Activated naive CD8-positive, alpha-beta T cell treated with anti-CD3 and anti-CD28 coated beads, Interleukin-2, amount 10 ng/mL, durations not matched to agents 7 days and 5 days (primary cell): ENCODE results near the gene HCRT. TPM values are rescaled to one million over a fixed set of nuclear protein-coding genes. Genes with fewer than 3 reads are reported as not detected.
"Not testable (repeated sequence)": the region's sequence is repeated elsewhere in the genome, so short reads cannot be mapped to it uniquely, and the experiment has no call there.

ENCODE experiments used
- ATAC-seq: fragments of 150-1000 bp; cut with Tn5 transposase; one replicate; pipeline ENCODE4 v1.10.0; 2021; ENCODE audit warnings: low read depth, moderate library complexity
- POLR2A ChIA-PET: fragments of 350-600 bp; sonication (Branson Sonifier 250); formaldehyde crosslinking; loops from one replicate; lab custom pipeline; 2021; ENCODE audit warnings: antibody characterized with exemption; lab: Charles Lee
- DNase-seq: peaks from one replicate; pipeline ENCODE4 v3.0.0; 2021
- H3K27ac Mint-ChIP-seq: one replicate; pipeline ENCODE4 v1.8.0; 2022; ENCODE audit warnings: mild to moderate bottlenecking, mixed read lengths
- H3K27me3 Mint-ChIP-seq: one replicate; pipeline ENCODE4 v1.8.0; 2022; ENCODE audit warnings: mild to moderate bottlenecking, moderate library complexity, mixed read lengths
- H3K36me3 Mint-ChIP-seq: one replicate; pipeline ENCODE4 v1.8.0; 2021; ENCODE audit warnings: mild to moderate bottlenecking, mixed read lengths
- H3K4me1 Mint-ChIP-seq: one replicate; pipeline ENCODE4 v1.8.0; 2021; ENCODE audit warnings: mixed read lengths
- H3K4me3 Mint-ChIP-seq: one replicate; pipeline ENCODE4 v1.8.0; 2022; ENCODE audit warnings: mild to moderate bottlenecking, moderate library complexity, mixed read lengths
- H3K9me3 Mint-ChIP-seq: one replicate; pipeline ENCODE4 v1.8.0; 2021; ENCODE audit warnings: mixed read lengths
- total RNA-seq, 2 experiments: library from RNA; stranded (reverse); gene quantifications; one replicate each; pipeline ENCODE4 v1.2.3, GENCODE V29; 2021

The HCRT gene
- not detected for total RNA-seq

GRCh38 chr17:42184713-42185620 lies at the start of gene HCRT:
HCRT (minus strand) TSS chr17:42185452; CDS start chr17:42185365, 87 bp downstream.
- peak within 1 kb of the TSS; percentile 82 for H3K27ac Mint-ChIP-seq
- H3K4me1 Mint-ChIP-seq: peaks cover 27% of the 10 kb centered on the region
- no peaks in the 10 kb centered on the region for H3K9me3 Mint-ChIP-seq
- H3K27me3 Mint-ChIP-seq: peaks cover 26% of the 10 kb centered on the region
- DNase-seq (no peak), ATAC-seq (no peak)
- peak within 1 kb of the TSS; percentile 88 for H3K4me3 Mint-ChIP-seq
- peaks cover 1% of the 10 kb centered on the region for H3K36me3 Mint-ChIP-seq
- POLR2A ChIA-PET: interaction anchor here (0.6 to 6.3 kb wide), 2 partner anchors 9 to 63 kb away, joined by 3 to 27 read pairs; partner anchors contain the start of gene GHDC

- no peak overlapping the region for H3K4me3 Mint-ChIP-seq
- H3K9me3 Mint-ChIP-seq: no peaks in the 10 kb centered on the region
- no peaks in the 10 kb centered on the region for H3K27me3 Mint-ChIP-seq
- POLR2A ChIA-PET: no interaction called here
- H3K27ac Mint-ChIP-seq: no peak overlapping the region
- ATAC-seq (no peak), DNase-seq (no peak)
- H3K4me1 Mint-ChIP-seq: peaks cover 4% of the 10 kb centered on the region
- H3K36me3 Mint-ChIP-seq: peaks cover 2% of the 10 kb centered on the region
These were observed 48.7 kb upstream of the HCRT start for GRCh38 chr17:42233994-42234393.

- no peak for ATAC-seq
- Mint-ChIP-seq H3K4me1 (peaks cover 5% of the 10 kb centered on the region), H3K27me3 (no peaks in the 10 kb centered on the region), H3K27ac (no peak overlapping the region), H3K36me3 (peaks cover 4% of the 10 kb centered on the region), H3K9me3 (no peaks in the 10 kb centered on the region), H3K4me3 (no peak overlapping the region)
- no peak for DNase-seq
- POLR2A ChIA-PET: no interaction called here
These were observed 47.9 kb upstream of the HCRT start for GRCh38 chr17:42233156-42233555.

- H3K4me3 Mint-ChIP-seq: no peak overlapping the region
- H3K27ac Mint-ChIP-seq: no peak overlapping the region
- peaks cover 11% of the 10 kb centered on the region for H3K36me3 Mint-ChIP-seq
- ATAC-seq: no peak
- DNase-seq: no peak
- no peaks in the 10 kb centered on the region for H3K27me3 Mint-ChIP-seq
- H3K4me1 Mint-ChIP-seq: peaks cover 5% of the 10 kb centered on the region
- POLR2A ChIA-PET: no interaction called here
- H3K9me3 Mint-ChIP-seq: no peaks in the 10 kb centered on the region
These were observed 45.0 kb upstream of the HCRT start for GRCh38 chr17:42230225-42230624.

- Mint-ChIP-seq H3K4me1 (peaks cover 5% of the 10 kb centered on the region), H3K4me3 (no peak overlapping the region), H3K27ac (no peak overlapping the region), H3K9me3 (no peaks in the 10 kb centered on the region), H3K36me3 (peaks cover 16% of the 10 kb centered on the region), H3K27me3 (no peaks in the 10 kb centered on the region)
- POLR2A ChIA-PET: no interaction called here
- DNase-seq (no peak), ATAC-seq (no peak)
These were observed 42.8 kb upstream of the HCRT start for GRCh38 chr17:42227849-42228700.

GRCh38 chr17:42225646-42226045 lies 40.4 kb upstream of the HCRT start:
- POLR2A ChIA-PET: no interaction called here
- DNase-seq (no peak), ATAC-seq (no peak)
- H3K27me3 Mint-ChIP-seq: no peaks in the 10 kb centered on the region
- H3K36me3 Mint-ChIP-seq: peaks cover 22% of the 10 kb centered on the region
- H3K4me3 Mint-ChIP-seq: no peak overlapping the region
- no peak overlapping the region for H3K27ac Mint-ChIP-seq
- peaks cover 10% of the 10 kb centered on the region for H3K4me1 Mint-ChIP-seq
- H3K9me3 Mint-ChIP-seq: no peaks in the 10 kb centered on the region

- POLR2A ChIA-PET: no interaction called here
- Mint-ChIP-seq H3K27ac (no peak overlapping the region), H3K4me1 (peaks cover 10% of the 10 kb centered on the region), H3K36me3 (peaks cover 22% of the 10 kb centered on the region), H3K9me3 (no peaks in the 10 kb centered on the region), H3K27me3 (no peaks in the 10 kb centered on the region), H3K4me3 (no peak overlapping the region)
- ATAC-seq: no peak
- DNase-seq: no peak
These were observed 39.4 kb upstream of the HCRT start for GRCh38 chr17:42224651-42225050.

GRCh38 chr17:42221886-42222745 lies 36.9 kb upstream of the HCRT start:
- Mint-ChIP-seq H3K4me3 (no peak overlapping the region), H3K9me3 (no peaks in the 10 kb centered on the region), H3K4me1 (peaks cover 7% of the 10 kb centered on the region), H3K36me3 (peaks cover 23% of the 10 kb centered on the region), H3K27me3 (no peaks in the 10 kb centered on the region), H3K27ac (peak overlapping the region; percentile 71)
- ATAC-seq (peak; percentile 87), DNase-seq (peak; percentile 59)
- POLR2A ChIA-PET: interaction anchor here (0.6 to 1.9 kb wide), 10 partner anchors 26 to 184 kb away, joined by 3 to 21 read pairs (median 4); partner anchors contain the start of gene STAT5A

GRCh38 chr17:42219280-42219679 lies 34.0 kb upstream of the HCRT start:
- H3K27ac Mint-ChIP-seq, H3K27me3 Mint-ChIP-seq, DNase-seq, ATAC-seq, POLR2A ChIA-PET, H3K4me1 Mint-ChIP-seq, H3K4me3 Mint-ChIP-seq, H3K9me3 Mint-ChIP-seq: not testable (repeated sequence)
- H3K36me3 Mint-ChIP-seq: peaks cover 17% of the 10 kb centered on the region

GRCh38 chr17:42214156-42214555 lies 28.9 kb upstream of the HCRT start:
- Mint-ChIP-seq H3K27me3 (no peaks in the 10 kb centered on the region), H3K9me3 (no peaks in the 10 kb centered on the region), H3K36me3 (peaks cover 20% of the 10 kb centered on the region), H3K27ac (no peak overlapping the region), H3K4me3 (no peak overlapping the region), H3K4me1 (no peaks in the 10 kb centered on the region)
- ATAC-seq (no peak), DNase-seq (no peak)
- POLR2A ChIA-PET: no interaction called here

- Mint-ChIP-seq H3K36me3 (peaks cover 18% of the 10 kb centered on the region), H3K4me1 (no peaks in the 10 kb centered on the region), H3K27ac (no peak overlapping the region), H3K27me3 (no peaks in the 10 kb centered on the region), H3K4me3 (no peak overlapping the region), H3K9me3 (no peaks in the 10 kb centered on the region)
- no peak for DNase-seq
- ATAC-seq: no peak
- POLR2A ChIA-PET: no interaction called here
These were observed 27.1 kb upstream of the HCRT start for GRCh38 chr17:42212382-42212781.

GRCh38 chr17:42211921-42212341 lies 26.7 kb upstream of the HCRT start:
- peaks cover 17% of the 10 kb centered on the region for H3K36me3 Mint-ChIP-seq
- H3K4me1 Mint-ChIP-seq, POLR2A ChIA-PET, H3K27me3 Mint-ChIP-seq, H3K4me3 Mint-ChIP-seq, ATAC-seq, H3K27ac Mint-ChIP-seq, H3K9me3 Mint-ChIP-seq, DNase-seq: not testable (repeated sequence)

GRCh38 chr17:42210046-42210445 lies 24.8 kb upstream of the HCRT start:
- H3K36me3 Mint-ChIP-seq: peaks cover 25% of the 10 kb centered on the region
- H3K27me3 Mint-ChIP-seq: no peaks in the 10 kb centered on the region
- H3K4me1 Mint-ChIP-seq: no peaks in the 10 kb centered on the region
- DNase-seq (no peak), ATAC-seq (no peak)
- POLR2A ChIA-PET: no interaction called here
- no peak overlapping the region for H3K27ac Mint-ChIP-seq
- no peak overlapping the region for H3K4me3 Mint-ChIP-seq
- no peaks in the 10 kb centered on the region for H3K9me3 Mint-ChIP-seq
